PC-9 (cell line): ENCODE results near the gene CCR3.

Source experiments
- CTCF ChIP-seq: fragments of 200-600 bp; sonication (generic); conservative IDR thresholded peaks from 2 replicates; pipeline ENCODE4 v1.6.1; 2017; ENCODE audit warnings: mixed run types, antibody characterized with exemption, mild to moderate bottlenecking, moderate library complexity
- EZH2 ChIP-seq: fragments of 200-600 bp; sonication (generic); IDR thresholded peaks from 2 replicates; pipeline ENCODE4 v1.8.0; 2017; ENCODE audit warnings: antibody characterized with exemption, low read depth

- TF ChIP-seq CTCF: no peak
- no peak for TF ChIP-seq EZH2
Observed at GRCh38 chr3:46200211-46200610, 42.0 kb upstream of the CCR3 start.
